GM13977 (cell line): ENCODE data around the gene TMEM273.

Source experiments
- DNase-seq: peaks from one replicate; pipeline ENCODE4 v3.0.0; 2012; ENCODE audit warnings: low spot score
- in situ Hi-C: fragments of 300-500 bp; cut with MboI; formaldehyde crosslinking; loops from one replicate; pipeline ENCODE4 v1.12.0; 2022; ENCODE audit warnings: low sequenced_read_pairs, low pct_unique_long_range_greater_than_20kb, mixed read lengths, inconsistent platforms; ENCODE audit not compliant: unreplicated experiment
- TF ChIP-seq, protein P1 (sequence below): IDR thresholded peaks from 2 replicates; pipeline ENCODE4 v1.5.1; 2012; ENCODE audit warnings: mild to moderate bottlenecking, control low read depth; ENCODE audit not compliant: insufficient read depth; ENCODE audit errors: extremely low read depth, missing control alignments

TMEM273 gene

DNA sequence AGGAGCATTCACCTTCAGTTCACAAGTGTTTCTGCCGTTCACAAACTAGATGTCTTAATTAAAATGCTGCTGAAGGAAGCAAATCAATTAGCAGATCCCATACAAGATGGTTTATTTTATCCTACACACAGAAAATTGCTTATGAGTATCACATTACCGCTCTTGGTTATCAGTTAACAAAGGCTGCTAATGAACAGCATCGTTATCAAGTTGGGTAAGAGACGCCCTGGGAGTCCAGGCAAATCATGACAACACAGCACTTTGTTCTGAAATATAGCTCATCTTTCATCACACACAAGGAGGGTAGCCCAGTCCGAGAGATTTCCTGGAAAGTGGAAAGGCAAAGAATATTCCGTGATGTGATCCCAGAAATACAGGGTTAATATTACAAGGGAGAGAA, 33.5 kb downstream of the TMEM273 start:
- in situ Hi-C loops, result no loop called here
- TF ChIP-seq, protein P1, sequence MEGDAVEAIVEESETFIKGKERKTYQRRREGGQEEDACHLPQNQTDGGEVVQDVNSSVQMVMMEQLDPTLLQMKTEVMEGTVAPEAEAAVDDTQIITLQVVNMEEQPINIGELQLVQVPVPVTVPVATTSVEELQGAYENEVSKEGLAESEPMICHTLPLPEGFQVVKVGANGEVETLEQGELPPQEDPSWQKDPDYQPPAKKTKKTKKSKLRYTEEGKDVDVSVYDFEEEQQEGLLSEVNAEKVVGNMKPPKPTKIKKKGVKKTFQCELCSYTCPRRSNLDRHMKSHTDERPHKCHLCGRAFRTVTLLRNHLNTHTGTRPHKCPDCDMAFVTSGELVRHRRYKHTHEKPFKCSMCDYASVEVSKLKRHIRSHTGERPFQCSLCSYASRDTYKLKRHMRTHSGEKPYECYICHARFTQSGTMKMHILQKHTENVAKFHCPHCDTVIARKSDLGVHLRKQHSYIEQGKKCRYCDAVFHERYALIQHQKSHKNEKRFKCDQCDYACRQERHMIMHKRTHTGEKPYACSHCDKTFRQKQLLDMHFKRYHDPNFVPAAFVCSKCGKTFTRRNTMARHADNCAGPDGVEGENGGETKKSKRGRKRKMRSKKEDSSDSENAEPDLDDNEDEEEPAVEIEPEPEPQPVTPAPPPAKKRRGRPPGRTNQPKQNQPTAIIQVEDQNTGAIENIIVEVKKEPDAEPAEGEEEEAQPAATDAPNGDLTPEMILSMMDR, result no peak
- no peak for DNase-seq

- no peak for DNase-seq
- in situ Hi-C loops, result no loop called here
- TF ChIP-seq, protein P1, result no peak
Measured at GRCh38 chr10:49153971-49154370, 34.2 kb downstream of the TMEM273 start.

- TF ChIP-seq, protein P1, result no peak
- in situ Hi-C loops, result no loop called here
- no peak for DNase-seq
Measured at GRCh38 chr10:49153115-49153514, 35.1 kb downstream of the TMEM273 start.

DNA sequence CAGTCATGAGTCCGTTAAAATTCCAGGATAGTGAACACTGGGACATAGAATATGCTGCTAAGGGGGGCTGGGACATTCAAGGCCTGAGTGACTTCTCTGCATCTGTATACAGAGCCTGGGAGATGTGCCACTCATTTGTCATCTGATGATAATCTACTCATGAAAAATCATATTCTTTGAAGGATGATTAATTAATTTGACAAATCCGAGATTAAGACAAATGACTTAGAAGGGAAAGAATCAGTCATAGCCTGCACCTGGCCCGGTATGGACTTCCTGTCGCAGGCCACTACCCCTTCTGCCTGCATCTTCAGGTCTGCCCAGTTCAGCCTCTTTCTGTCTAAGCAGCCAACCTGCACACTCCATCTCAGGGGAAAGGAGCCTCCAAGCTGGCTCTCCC, 35.5 kb downstream of the TMEM273 start:
- no peak for DNase-seq
- in situ Hi-C loops, result no loop called here
- TF ChIP-seq, protein P1, result no peak

GRCh38 chr10:49152037-49152436, 36.2 kb downstream of the TMEM273 start:
- in situ Hi-C loops, result no loop called here
- TF ChIP-seq, protein P1, result no peak

GRCh38 chr10:49151481-49151880, 36.7 kb downstream of the TMEM273 start:
- in situ Hi-C loops, result no loop called here
- TF ChIP-seq, protein P1, result no peak
- no peak for DNase-seq

More at GRCh38 chr10:49152037-49152436, 36.2 kb downstream of the TMEM273 start:
- DNase-seq, result no peak

DNA sequence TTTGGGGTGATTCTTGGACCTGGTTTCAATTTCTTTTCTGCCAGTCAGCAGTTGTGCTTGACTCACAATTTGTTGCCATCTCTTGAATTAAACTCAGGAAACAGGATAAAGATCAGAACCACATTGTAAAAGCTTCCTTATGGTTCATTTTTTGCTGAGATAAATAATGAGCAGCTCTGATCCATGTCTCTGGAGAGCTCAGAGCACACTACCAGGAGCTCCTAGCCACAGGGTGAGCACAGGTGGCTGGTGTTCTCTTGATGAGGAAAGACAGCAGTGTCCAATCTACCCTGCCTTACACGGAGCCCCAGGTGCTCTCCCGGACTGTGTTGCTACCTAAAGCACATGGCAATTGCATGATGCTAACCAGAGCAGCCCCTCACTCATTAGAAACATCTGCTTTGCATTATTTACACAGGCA, 37.2 kb downstream of the TMEM273 start:
- DNase-seq, result no peak
- TF ChIP-seq, protein P1, result no peak
- in situ Hi-C loops, result no loop called here
